Skeletal muscle satellite cell (primary cell): ENCODE data around the gene NCMAP.
"Not testable (repeated sequence)": the region's sequence is repeated elsewhere in the genome, so short reads cannot be mapped to it uniquely, and the experiment has no call there.

Experiments
- H3K27me3 ChIP-seq: 2 replicates; pipeline ENCODE4 v1.7.0; 2013; ENCODE audit warnings: low read length; ENCODE audit not compliant: control insufficient read depth, insufficient read depth
- H3K36me3 ChIP-seq: 2 replicates; pipeline ENCODE4 v1.7.0; 2013; ENCODE audit warnings: mild to moderate bottlenecking, control low read depth, low read length; ENCODE audit not compliant: insufficient read depth
- H3K4me1 ChIP-seq: 2 replicates; pipeline ENCODE4 v1.7.0; 2013; ENCODE audit warnings: low read length; ENCODE audit not compliant: control insufficient read depth, insufficient read depth
- H3K4me2 ChIP-seq: 2 replicates; pipeline ENCODE4 v1.7.0; 2013; ENCODE audit warnings: mild to moderate bottlenecking, low read length
- H3K4me3 ChIP-seq: 2 replicates; pipeline ENCODE4 v1.7.0; 2013; ENCODE audit warnings: low read length
- H3K9ac ChIP-seq: 2 replicates; pipeline ENCODE4 v1.7.0; 2013; ENCODE audit warnings: mild to moderate bottlenecking, low read depth, low read length, moderate library complexity
- H3K9me3 ChIP-seq: replicated peaks from 2 replicates; pipeline ENCODE4 v1.7.0; 2013; ENCODE audit warnings: mild to moderate bottlenecking, control low read depth, low read length

Gene NCMAP

GRCh38 chr1:24526045-24526444 lies 29.8 kb upstream of the NCMAP start:
- H3K9me3 ChIP-seq = no peaks in the 10 kb centered on the region
- no peaks in the 10 kb centered on the region for H3K27me3 ChIP-seq
- H3K4me2 ChIP-seq = no peak overlapping the region
- no peaks in the 10 kb centered on the region for H3K36me3 ChIP-seq
- no peak overlapping the region for H3K4me3 ChIP-seq
- no peaks in the 10 kb centered on the region for H3K4me1 ChIP-seq
- no peak overlapping the region for H3K9ac ChIP-seq

GRCh38 chr1:24526940-24527542 lies 28.8 kb upstream of the NCMAP start:
- no peaks in the 10 kb centered on the region for H3K27me3 ChIP-seq
- no peaks in the 10 kb centered on the region for H3K36me3 ChIP-seq
- no peak overlapping the region for H3K9ac ChIP-seq
- H3K4me2 ChIP-seq = no peak overlapping the region
- H3K9me3 ChIP-seq = no peaks in the 10 kb centered on the region
- H3K4me3 ChIP-seq = no peak overlapping the region
- H3K4me1 ChIP-seq = no peaks in the 10 kb centered on the region

GRCh38 chr1:24528744-24529143 lies 27.1 kb upstream of the NCMAP start:
- no peak overlapping the region for H3K4me3 ChIP-seq
- no peaks in the 10 kb centered on the region for H3K4me1 ChIP-seq
- H3K4me2 ChIP-seq = no peak overlapping the region
- no peak overlapping the region for H3K9ac ChIP-seq
- H3K27me3 ChIP-seq = no peaks in the 10 kb centered on the region
- H3K36me3 ChIP-seq = no peaks in the 10 kb centered on the region
- no peaks in the 10 kb centered on the region for H3K9me3 ChIP-seq

- not testable (repeated sequence) for H3K9me3 ChIP-seq, H3K4me3 ChIP-seq, H3K9ac ChIP-seq, H3K27me3 ChIP-seq, H3K4me1 ChIP-seq, H3K4me2 ChIP-seq, H3K36me3 ChIP-seq
Observed at GRCh38 chr1:24529292-24529691, 26.6 kb upstream of the NCMAP start.

- no peaks in the 10 kb centered on the region for H3K4me1 ChIP-seq
- no peak overlapping the region for H3K4me3 ChIP-seq
- no peaks in the 10 kb centered on the region for H3K9me3 ChIP-seq
- H3K4me2 ChIP-seq = no peak overlapping the region
- no peaks in the 10 kb centered on the region for H3K27me3 ChIP-seq
- H3K36me3 ChIP-seq = peaks cover 8% of the 10 kb centered on the region
- H3K9ac ChIP-seq = no peak overlapping the region
Observed at GRCh38 chr1:24535021-24535424, 20.9 kb upstream of the NCMAP start.

GRCh38 chr1:24535778-24536177 lies 20.1 kb upstream of the NCMAP start:
- H3K4me3 ChIP-seq = no peak overlapping the region
- H3K4me2 ChIP-seq = no peak overlapping the region
- H3K9ac ChIP-seq = no peak overlapping the region
- no peaks in the 10 kb centered on the region for H3K9me3 ChIP-seq
- no peaks in the 10 kb centered on the region for H3K27me3 ChIP-seq
- H3K4me1 ChIP-seq = peaks cover 2% of the 10 kb centered on the region
- H3K36me3 ChIP-seq = peaks cover 8% of the 10 kb centered on the region

- Histone ChIP-seq H3K9me3 (no peaks in the 10 kb centered on the region), H3K27me3 (no peaks in the 10 kb centered on the region), H3K4me3 (no peak overlapping the region), H3K4me2 (no peak overlapping the region), H3K36me3 (peaks cover 8% of the 10 kb centered on the region), H3K4me1 (peaks cover 9% of the 10 kb centered on the region), H3K9ac (no peak overlapping the region)
Observed at GRCh38 chr1:24536391-24536840, 19.5 kb upstream of the NCMAP start.

GRCh38 chr1:24540051-24540905 lies 15.6 kb upstream of the NCMAP start:
- H3K9ac ChIP-seq = no peak overlapping the region
- peaks cover 9% of the 10 kb centered on the region for H3K4me1 ChIP-seq
- no peaks in the 10 kb centered on the region for H3K9me3 ChIP-seq
- H3K36me3 ChIP-seq = peaks cover 6% of the 10 kb centered on the region
- no peaks in the 10 kb centered on the region for H3K27me3 ChIP-seq
- H3K4me2 ChIP-seq = no peak overlapping the region
- no peak overlapping the region for H3K4me3 ChIP-seq

GRCh38 chr1:24540906-24541710 lies 14.8 kb upstream of the NCMAP start:
- Histone ChIP-seq H3K4me1 (peaks cover 9% of the 10 kb centered on the region), H3K9me3 (no peaks in the 10 kb centered on the region), H3K36me3 (peaks cover 2% of the 10 kb centered on the region), H3K4me2 (no peak overlapping the region), H3K9ac (no peak overlapping the region), H3K4me3 (no peak overlapping the region), H3K27me3 (peaks cover 5% of the 10 kb centered on the region)

- Histone ChIP-seq H3K27me3 (peaks cover 10% of the 10 kb centered on the region), H3K4me1 (peaks cover 9% of the 10 kb centered on the region), H3K4me2 (no peak overlapping the region), H3K9ac (no peak overlapping the region), H3K36me3 (no peaks in the 10 kb centered on the region), H3K9me3 (no peaks in the 10 kb centered on the region), H3K4me3 (no peak overlapping the region)
Observed at GRCh38 chr1:24541711-24542346, 14.1 kb upstream of the NCMAP start.

- no peaks in the 10 kb centered on the region for H3K36me3 ChIP-seq
- H3K4me1 ChIP-seq = peaks cover 9% of the 10 kb centered on the region
- H3K9me3 ChIP-seq = no peaks in the 10 kb centered on the region
- H3K9ac ChIP-seq = no peak overlapping the region
- H3K27me3 ChIP-seq = peaks cover 32% of the 10 kb centered on the region
- no peak overlapping the region for H3K4me3 ChIP-seq
- H3K4me2 ChIP-seq = no peak overlapping the region
Observed at GRCh38 chr1:24544239-24544638, 11.6 kb upstream of the NCMAP start.
